Measurements from ENCODE around the gene KLHL17.

The KLHL17 gene

GRCh38 chr1:950268-950667 lies 10.1 kb upstream of the KLHL17 start:
- no peak for FAIRE-seq

GRCh38 chr1:950881-951280 lies 9.5 kb upstream of the KLHL17 start:
- DNase-seq (ENCODE audit: low spot score) (no peak), FAIRE-seq (no peak)

More at GRCh38 chr1:950268-950667, 10.1 kb upstream of the KLHL17 start:
- no peak for DNase-seq (ENCODE audit: low spot score)

GRCh38 chr1:951364-951763 lies 9.0 kb upstream of the KLHL17 start:
- FAIRE-seq (no peak), DNase-seq (ENCODE audit: low spot score) (no peak)

DNA sequence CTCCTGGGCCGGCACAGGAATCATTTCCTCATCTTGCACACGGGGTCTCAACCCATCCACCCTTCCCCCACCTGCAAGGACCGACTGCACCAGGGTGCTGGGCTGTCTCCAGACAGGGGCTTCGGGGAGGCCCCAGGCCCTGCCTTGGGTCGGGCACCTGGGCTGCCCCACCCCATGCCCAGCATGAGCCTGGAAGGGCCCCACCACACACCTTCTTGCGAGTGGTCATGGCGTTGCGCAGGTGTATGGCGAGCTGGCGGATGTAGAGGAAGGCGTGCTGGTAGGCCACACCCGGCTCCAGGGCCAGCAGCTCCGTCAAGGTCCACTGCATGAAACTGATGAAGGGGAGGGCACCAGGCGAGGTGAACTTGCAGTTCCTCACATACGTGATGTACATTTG lies 8.2 kb upstream of the KLHL17 start:
- FAIRE-seq (no peak), DNase-seq (ENCODE audit: low spot score) (no peak)

GRCh38 chr1:952603-953002 lies 7.8 kb upstream of the KLHL17 start:
- FAIRE-seq = no peak
- DNase-seq (ENCODE audit: low spot score) = no peak

- no peak for DNase-seq (ENCODE audit: low spot score)
- no peak for FAIRE-seq
Measured at GRCh38 chr1:953524-954320, 6.7 kb upstream of the KLHL17 start.

DNA sequence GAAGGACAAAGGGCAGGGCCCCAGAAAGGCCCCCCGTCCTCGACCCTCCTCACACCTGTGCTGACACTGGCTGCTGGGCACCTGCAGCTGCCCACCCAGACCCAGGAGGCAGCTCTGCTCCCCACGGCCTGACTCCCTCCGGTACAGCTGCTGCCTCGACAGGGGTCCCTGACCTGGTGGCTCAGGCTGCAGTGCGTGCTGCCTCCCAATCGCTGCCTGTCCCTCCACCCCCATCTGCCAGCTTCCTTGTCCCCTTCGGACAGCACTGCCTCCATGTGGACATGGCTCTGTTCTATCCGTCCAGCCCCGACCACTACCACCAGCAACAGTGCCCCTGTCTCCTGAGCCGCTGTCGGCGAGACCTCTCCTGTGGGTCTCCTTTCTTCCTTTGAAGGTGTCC lies 5.5 kb upstream of the KLHL17 start:
- no peak for FAIRE-seq
- DNase-seq (ENCODE audit: low spot score) = no peak

- no peak for DNase-seq (ENCODE audit: low spot score)
- FAIRE-seq = no peak
Measured at GRCh38 chr1:955474-955873, 4.9 kb upstream of the KLHL17 start.

GRCh38 chr1:956636-957035 lies 3.7 kb upstream of the KLHL17 start:
- DNase-seq (ENCODE audit: low spot score) = no peak
- FAIRE-seq = no peak

DNA sequence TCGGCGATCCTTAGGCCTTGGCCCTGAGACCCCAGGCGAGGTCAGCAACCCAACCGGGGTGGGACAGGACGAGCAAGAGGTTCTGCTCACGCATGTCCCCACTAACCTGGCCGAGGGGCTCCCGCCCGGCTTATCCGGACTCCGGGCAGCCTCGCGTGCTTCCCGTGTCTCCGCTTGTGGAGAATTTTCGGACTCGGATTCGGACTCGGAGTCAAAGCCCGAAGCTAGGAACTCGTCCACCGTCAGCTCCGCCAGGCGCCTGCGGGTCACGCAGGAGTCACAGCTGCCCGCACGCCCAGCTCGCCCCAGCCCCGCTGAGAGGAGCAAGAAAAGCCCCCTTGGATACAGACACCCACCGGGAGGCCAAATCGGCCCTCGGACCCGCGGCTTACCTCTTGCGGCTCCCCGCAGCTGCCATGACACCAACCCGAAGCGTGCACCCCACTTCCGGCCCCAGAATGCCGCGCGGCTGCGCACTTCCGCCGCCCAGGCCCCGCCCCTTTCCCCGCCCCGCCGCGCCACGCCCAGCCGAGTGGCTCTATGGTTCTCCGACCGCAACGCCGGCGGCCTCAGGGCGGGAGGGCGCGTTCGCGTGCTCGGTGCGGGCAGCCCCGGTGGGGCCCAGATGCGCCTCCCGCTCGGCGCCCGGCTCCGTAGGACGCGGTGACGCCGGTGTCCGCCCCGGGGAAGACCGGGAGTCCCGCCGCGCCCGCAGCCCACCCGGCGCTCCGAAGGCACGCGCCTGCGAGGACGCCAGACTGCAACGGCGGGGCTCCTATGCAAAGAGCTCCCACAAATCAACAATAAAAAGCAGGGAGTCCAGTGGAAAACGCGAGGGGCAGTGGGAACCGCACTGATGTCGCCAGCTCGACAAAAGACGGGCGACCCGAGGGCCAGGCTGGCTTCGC lies 1.3 kb upstream of the KLHL17 start, which contains the start of gene NOC2L:
Gene NOC2L (minus strand): TSS at position 434 of the 908 bp plus-strand sequence. CDS start 16 bp downstream, at position 418.
- no peak for FAIRE-seq
- peak; percentile 86 for DNase-seq (ENCODE audit: low spot score)

GRCh38 chr1:959731-960362 lies 537 bp upstream of the KLHL17 start:
- DNase-seq (ENCODE audit: low spot score) = no peak

DNA sequence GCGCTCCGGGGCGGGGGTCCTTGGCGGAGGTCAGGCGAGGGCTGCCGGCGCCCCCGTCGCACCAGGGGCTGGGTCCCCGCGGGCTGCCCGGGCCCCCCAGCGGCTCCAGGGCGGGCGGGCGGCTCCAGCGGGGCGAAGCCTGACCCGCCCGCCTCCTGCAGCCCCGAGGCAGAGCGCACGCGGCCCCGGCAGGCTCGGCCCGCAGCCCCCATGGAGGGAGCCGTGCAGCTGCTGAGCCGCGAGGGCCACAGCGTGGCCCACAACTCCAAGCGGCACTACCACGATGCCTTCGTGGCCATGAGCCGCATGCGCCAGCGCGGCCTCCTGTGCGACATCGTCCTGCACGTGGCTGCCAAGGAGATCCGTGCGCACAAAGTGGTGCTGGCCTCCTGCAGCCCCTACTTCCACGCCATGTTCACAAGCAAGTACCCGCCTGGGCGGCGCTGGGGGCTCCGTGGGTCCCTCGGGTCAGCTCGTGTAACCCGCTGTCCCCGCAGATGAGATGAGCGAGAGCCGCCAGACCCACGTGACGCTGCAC lies 817 bp downstream of the KLHL17 start:
- FAIRE-seq = no peak
- no peak for DNase-seq (ENCODE audit: low spot score)

More at GRCh38 chr1:959731-960362, 537 bp upstream of the KLHL17 start:
- no peak for FAIRE-seq

DNA sequence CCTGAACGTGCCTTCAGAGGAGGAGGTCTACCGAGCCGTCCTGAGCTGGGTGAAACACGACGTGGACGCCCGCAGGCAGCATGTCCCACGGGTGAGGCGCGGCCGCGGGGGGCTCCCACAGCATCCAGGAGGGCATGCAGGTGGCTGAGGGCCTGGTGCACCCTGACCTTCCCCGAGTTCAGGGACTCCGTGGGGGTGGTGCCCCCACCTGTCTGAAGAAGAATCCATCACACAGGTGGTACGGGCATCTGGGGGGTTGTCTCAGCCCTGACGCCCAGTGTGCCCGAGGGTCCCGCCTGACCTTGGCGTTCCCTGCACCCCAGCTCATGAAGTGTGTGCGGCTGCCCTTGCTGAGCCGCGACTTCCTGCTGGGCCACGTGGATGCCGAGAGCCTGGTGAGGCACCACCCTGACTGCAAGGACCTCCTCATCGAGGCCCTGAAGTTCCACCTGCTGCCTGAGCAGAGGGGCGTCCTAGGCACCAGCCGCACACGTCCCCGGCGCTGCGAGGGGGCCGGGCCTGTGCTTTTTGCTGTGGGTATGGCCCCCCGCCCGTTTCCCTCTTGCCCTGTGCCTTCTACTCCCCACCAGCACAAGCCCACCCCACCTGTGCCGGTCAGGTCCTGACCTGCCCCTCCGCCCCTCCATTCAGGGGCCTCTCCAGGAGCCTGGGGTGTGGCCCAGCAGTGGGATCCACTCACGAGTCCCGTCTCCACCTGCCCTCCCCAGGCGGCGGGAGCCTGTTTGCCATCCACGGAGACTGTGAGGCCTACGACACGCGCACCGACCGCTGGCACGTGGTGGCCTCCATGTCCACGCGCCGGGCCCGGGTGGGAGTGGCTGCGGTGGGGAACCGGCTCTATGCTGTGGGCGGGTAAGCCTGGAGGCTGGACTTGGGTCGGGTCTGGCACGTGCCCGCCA lies 2.3 kb downstream of the KLHL17 start:
- no peak for FAIRE-seq
- DNase-seq (ENCODE audit: low spot score) = no peak

DNA sequence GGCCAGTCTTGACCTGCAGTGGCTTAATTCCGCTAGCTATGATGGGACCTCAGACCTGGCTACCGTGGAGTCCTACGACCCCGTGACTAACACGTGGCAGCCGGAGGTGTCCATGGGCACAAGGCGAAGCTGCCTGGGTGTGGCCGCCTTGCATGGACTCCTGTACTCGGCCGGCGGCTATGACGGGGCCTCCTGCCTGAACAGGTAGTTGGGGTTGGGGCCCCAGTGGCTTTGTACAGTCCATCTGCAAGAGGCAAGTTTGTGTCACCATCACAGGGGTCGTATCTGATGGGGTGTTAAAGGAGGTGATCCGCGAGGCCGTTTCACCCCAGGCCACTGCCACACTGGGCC lies 2.9 kb downstream of the KLHL17 start:
- no peak for DNase-seq (ENCODE audit: low spot score)
- FAIRE-seq = no peak

DNA sequence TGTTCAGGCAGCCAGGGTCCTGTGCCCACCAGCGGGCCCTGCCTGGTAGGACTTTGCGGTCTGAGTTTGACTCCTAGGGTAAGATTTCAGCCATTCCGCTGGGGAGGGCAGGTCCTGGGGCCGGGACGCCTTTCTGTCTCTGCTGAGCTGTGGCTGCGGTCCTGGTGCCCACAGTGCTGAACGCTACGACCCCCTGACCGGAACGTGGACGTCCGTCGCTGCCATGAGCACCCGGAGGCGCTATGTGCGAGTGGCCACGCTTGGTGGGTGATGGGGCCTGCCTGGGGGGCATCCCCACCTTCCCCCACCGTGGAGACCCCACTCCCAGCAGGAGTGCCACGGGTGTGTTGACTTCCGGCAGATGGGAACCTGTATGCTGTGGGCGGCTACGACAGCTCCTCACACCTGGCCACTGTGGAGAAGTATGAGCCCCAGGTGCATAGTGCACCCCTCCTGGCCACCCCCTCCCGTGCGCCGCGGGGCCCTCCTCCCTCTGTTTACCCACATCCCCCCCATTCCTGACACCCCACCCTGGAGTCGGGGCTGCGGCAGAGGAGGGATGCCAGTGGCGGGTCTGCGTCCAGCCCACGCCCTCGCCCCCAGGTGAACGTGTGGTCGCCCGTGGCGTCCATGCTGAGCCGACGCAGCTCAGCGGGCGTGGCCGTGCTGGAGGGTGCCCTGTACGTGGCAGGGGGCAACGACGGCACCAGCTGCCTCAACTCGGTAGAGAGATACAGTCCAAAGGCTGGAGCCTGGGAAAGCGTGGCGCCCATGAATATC lies 3.6 kb downstream of the KLHL17 start:
- no peak for FAIRE-seq

GRCh38 chr1:964691-965525 lies 4.5 kb downstream of the KLHL17 start:
- no peak for DNase-seq (ENCODE audit: low spot score)
- no peak for FAIRE-seq

More for the DNA sequence above, 3.6 kb downstream of the KLHL17 start:
- DNase-seq (ENCODE audit: low spot score) = no peak

GRCh38 chr1:965526-966134 lies 5.2 kb downstream of the KLHL17 start:
- FAIRE-seq (no peak), DNase-seq (ENCODE audit: low spot score) (no peak)

- DNase-seq (ENCODE audit: low spot score) (peak; percentile 72), FAIRE-seq (no peak)
Measured at GRCh38 chr1:966135-966703, 5.8 kb downstream of the KLHL17 start, which contains the start of gene PLEKHN1. Gene PLEKHN1 (plus strand): TSS chr1:966482. CDS start chr1:966532, 50 bp downstream.

Measured in urothelium cell line (cell line).